Stimulated activated CD4-positive, alpha-beta T cell treated with anti-CD3 and anti-CD28 coated beads, Interleukin-4, amount 100 ng/mL, for 24 hours (primary cell): ENCODE measurements around the gene SMIM12.

Experiments used
- DNase-seq: peaks from one replicate; pipeline ENCODE4 v3.0.0-alpha.2; 2020

Gene SMIM12

GRCh38 chr1:34859446-34860200 is at the start of gene SMIM12:
Gene SMIM12, minus strand, starts transcription at chr1:34859749. Its CDS starts 3,772 bp downstream, at chr1:34855977.
- peak; percentile 96 for DNase-seq

DNA sequence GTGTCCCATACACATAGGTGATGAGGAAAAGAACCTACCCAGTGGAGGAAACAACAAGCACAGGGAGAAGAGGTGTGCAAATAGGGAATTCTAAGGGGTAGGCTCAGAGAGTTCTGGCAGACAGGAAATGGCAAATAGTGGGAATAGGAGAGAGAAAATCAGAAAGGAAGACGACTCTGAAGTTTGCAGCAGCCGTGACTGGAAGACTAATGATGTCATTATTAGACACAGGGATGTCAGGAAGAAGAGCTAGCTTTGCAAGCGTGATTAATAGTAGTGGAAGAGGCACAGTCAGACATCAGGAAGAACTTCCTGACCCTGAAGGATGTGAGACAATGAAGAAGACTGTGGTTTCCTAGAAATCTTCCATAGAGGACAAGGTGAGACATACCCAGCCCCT is 48.8 kb upstream of the SMIM12 start:
- no peak for DNase-seq

- DNase-seq, result no peak
Measured at GRCh38 chr1:34907487-34908090, 48.0 kb upstream of the SMIM12 start.

DNA sequence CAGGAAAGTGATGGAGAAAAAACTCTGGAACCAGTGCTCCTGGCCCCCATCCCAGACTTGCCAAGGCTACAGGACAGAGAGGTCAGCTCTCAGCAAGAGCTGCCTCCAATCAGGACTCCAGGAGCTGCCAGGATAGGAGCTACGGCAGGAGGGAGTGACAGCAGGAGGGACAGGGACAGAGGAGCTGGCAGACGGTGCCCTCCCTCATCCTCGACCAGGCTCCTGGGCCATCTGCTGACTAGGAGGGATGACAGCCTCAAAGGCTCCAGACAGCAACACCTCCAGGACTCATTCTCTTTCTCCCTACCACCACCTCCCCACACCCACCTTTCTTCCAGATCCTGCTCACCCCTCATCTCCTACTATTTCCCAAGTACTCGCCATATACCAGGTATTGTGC is 47.2 kb upstream of the SMIM12 start:
- DNase-seq, result no peak

GRCh38 chr1:34906222-34906621 is 46.7 kb upstream of the SMIM12 start:
- no peak for DNase-seq

- no peak for DNase-seq
Measured at GRCh38 chr1:34905098-34905459, 45.5 kb upstream of the SMIM12 start.

GRCh38 chr1:34904236-34905097 is 44.9 kb upstream of the SMIM12 start:
- no peak for DNase-seq

GRCh38 chr1:34901919-34902318 is 42.4 kb upstream of the SMIM12 start:
- DNase-seq, result no peak

DNA sequence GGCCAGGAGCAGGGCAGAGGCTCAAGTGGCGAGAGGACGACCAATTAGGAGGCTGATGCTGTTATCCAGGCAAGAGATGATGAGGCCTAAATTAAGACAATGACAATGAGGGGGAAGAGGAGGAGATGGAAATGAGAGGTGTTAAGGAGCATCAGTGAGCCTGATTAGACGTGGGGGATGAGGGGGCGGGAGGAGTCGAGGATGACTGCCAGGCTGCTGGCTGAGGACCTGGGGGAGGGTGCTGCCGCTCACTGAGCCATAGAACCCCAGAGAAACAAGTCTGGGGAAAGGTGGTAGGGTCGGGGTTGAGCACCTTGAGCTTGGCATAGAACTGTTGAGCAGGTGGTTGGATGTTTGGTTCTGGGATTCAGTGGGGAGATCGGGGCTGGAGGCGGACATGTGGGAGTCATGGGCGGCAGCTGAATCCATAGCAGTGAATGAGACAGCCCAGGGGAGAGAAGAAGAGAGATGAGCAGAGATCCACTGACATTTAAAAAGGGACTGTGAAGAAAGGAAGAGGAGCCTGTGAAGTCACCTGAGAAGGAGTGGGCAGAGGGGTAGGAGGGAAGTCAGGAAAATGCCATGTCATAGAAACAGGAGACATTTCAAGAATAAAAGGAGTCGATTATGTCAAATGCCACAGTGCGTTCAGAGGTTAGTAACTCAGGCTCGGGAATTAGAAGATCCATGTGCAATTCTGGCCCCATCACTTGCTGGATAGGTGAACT is 41.4 kb upstream of the SMIM12 start:
- DNase-seq, result no peak

- DNase-seq, result no peak
Measured at GRCh38 chr1:34899906-34900305, 40.4 kb upstream of the SMIM12 start.

GRCh38 chr1:34899471-34899870 is 39.9 kb upstream of the SMIM12 start:
- no peak for DNase-seq

DNA sequence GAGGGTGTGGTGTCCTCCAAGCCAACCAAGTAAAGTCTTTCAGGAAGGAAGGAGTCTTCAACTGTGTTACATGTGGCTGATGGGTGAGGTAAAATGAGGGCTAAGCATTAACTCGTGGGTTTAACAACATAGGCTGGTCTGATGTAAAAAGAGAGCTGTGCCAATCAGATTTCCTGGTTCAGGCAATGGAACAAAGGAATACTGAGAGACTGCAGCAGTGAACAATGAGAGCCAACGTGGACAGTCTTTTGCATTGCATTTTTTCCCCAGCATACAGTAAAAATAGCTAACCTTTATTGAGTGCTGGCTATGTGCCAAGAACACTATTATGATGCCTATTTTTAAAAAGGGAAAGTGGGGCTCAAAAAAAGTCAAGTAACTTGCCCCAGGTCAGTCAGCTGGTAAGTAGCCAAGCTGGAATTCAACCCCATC is 38.8 kb upstream of the SMIM12 start:
- DNase-seq, result no peak

- no peak for DNase-seq
Measured at GRCh38 chr1:34896612-34897011, 37.1 kb upstream of the SMIM12 start.

- DNase-seq, result no peak
Measured at GRCh38 chr1:34889705-34890104, 30.2 kb upstream of the SMIM12 start.

DNA sequence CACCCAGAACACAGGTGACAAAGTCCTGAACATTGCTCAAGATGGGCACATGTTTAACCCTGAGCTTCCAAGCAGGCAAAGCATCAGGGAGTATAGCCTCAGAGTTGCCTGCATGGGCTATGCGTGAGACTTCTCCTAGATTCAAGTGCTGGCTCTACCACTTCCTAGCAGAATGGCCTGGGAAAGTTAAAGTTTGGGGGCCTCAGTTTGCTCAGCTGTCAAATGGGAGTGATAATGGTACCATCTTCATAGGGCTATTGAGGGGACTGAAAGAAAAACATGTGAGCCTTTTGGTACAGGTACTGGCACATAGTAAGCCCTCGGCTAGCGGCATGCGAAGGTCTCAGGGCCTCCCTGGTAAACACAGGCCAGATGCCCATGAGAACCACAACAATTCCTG is 28.0 kb upstream of the SMIM12 start:
- DNase-seq, result no peak

GRCh38 chr1:34885405-34886247 is 26.1 kb upstream of the SMIM12 start:
- peak; percentile 62 for DNase-seq

DNA sequence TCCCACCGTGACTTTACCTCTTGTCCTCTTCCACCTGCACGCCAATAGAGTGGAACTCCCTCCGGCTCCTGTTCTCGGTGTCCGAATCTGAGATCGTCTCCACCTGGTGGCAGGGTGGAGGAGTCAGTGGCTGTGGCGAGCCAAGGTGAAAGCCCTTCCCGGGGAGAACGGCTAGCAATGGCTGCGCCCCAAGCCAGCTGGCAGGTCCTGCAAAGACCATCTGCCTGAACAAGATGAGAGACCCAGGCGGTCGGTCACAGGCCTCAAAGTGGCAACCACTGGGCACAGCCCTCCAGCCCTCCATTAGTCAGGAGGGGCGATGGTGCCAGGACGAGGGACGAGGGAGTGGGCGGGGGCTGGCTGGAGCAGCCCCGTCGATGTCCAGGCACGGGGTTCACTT is 25.4 kb upstream of the SMIM12 start:
- DNase-seq, result no peak

- DNase-seq, result peak; percentile 1
Measured at GRCh38 chr1:34884536-34884935, 25.0 kb upstream of the SMIM12 start.

DNA sequence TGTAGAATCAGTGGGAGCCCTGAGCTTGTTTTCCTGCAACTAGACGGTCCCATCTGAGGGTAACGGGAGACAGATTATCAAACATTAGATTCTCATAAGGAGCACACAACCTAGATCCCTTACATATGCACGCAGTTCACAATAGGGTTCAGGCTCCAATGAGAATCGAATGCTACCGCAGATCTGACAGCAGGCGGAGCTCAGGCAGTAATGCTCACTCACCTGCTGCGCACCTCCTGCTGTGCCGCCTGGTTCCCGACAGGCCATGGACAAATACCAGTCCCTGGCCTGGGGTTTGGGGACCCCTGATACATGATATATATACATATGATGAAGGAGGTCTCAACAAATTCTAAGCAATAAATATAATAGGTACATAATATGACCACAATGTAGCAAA is 19.7 kb upstream of the SMIM12 start:
- DNase-seq, result no peak

DNA sequence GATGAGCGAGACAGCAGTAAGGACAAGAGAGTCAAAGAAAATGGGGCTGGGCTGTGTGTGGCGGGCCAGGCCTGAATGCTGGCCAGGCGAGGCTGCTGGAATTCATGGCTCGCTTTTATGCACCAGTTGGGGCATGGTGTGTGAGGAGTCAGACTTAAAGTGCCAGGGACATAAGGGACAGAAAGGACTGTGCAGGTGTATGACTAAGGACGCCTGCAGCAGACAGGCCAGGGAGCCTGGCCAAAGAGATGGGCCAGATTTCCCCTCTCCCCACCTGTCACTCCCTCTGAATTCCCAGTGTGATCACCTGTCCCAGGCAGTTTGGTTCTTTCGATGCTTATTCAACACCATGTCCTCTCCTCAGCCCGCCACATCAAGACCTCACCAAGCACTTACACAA is 16.9 kb upstream of the SMIM12 start:
- no peak for DNase-seq

DNA sequence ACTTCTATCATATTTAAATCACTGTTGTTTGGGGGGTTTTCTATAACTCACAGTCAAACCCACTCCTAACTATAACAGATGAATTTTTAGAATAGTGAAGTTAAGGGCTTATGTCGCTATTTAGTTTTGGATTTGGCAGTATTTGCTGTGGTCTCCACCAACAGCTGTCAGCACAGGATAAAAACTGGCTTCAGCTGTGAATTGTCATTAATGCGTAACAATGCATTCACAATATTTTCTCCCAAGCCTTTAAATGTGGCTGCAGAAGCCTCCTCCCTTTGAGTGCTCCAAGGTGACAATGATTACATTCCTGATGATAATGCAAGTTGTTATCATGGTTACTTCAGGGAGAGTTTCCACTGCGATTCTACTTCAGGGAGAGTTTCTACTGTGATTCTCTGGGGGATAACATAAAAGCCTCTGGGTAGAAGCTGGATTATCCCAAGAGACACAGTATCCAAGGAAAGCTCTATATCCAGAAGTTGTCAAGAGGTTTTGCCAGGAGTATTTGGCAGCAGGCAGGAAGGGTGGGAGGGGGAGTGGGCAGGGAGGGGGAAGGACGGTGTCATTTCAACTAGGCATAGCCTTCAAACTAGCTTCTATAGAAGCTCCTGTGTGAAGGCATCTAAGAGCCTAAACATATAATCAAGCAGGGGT is 14.9 kb upstream of the SMIM12 start:
- no peak for DNase-seq

DNA sequence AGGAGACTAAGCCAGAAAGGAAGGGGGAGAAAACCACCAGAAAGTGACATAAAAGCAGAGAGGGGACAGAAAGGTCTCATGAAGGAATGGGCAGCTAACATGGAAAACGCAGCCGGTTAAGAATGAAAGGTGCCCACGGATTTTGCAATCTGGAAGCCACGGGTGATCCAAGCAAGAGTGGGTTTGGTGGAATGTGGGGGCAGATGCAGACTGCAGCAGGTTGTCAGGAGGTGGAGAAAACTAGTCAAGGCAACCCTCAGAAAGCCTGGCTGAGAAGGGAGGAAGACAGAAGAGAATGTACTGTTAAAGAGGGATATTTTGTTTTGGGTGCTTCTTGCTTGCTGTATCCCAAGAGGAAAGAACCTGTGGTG is 12.6 kb upstream of the SMIM12 start:
- no peak for DNase-seq
